CD4-positive, alpha-beta T cell treated with Interleukin-17A for 1 hour (primary cell): ENCODE data around the gene ITFG2.
"Not testable (repeated sequence)": the region's sequence is repeated elsewhere in the genome, so short reads cannot be mapped to it uniquely, and the experiment has no call there.

ENCODE experiments used
- DNase-seq: peaks from one replicate; pipeline ENCODE4 v3.0.0-alpha.2; 2020

Gene ITFG2

DNA sequence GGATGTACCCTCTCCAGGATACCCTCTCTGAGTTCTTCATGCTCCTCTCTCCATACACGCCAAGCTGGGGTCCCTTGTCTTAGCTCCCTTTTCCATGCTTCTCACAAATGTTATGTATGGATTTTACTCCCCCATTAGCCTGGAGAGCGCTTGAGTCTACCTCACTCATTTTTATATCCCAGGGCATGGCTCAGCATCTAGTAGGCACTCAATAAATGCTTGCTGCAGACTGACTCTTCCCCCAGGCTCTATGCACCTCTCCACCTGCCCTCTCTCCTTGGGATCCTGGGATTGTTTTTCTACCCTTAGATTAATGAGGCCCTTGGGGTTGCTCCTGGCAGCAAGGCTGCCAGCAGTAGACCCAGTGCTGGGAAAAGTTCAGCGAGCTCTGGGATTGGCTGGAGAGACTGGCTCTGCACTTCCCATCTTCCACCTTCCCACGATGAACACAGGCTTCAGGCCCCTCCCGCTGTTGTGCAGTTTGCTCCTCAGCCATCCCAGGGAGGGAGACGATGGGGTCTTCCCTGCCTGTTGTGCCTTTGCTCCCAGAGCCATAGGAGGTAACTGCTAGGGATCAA, 20.2 kb downstream of the ITFG2 start:
- no peak for DNase-seq

DNA sequence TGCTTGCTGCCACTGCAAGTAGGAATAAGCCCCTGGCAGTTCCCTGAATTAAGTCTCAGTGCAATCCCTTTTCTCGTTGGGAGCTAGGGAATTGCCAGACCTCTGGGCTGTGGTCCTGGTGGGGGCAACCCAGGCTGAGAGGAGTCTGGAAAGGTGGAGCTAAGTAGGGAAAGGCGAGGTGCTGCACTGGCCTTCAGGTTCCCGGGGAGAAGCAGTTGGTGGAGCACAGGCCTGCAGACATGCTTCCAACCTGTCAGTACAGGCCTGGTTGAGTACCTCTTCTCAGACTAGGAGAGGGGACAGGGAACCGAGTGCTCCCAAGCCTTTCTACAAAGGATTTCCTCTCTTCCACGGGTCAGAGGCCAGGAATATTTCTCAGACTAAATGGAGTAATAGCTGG, 20.9 kb downstream of the ITFG2 start:
- no peak for DNase-seq

DNA sequence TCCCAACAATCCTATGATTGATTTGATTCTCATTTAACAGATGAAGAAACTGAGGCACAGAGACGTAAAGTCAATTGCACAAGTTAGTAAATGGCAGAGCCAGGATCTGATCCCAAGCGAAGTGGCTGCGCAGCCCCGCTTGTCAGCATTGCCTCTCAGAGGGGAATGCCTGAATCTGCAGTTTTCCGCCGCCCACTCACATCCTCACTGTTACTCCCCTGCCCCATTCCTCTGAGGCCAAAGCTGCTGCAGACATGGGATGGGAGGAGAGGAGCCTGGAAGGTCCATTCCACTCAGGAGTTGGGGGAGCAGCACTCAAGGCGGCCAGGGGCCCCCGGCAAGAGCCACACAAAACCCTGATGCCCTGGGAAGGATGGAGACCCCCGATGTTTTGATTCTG, 21.3 kb downstream of the ITFG2 start:
- no peak for DNase-seq

DNA sequence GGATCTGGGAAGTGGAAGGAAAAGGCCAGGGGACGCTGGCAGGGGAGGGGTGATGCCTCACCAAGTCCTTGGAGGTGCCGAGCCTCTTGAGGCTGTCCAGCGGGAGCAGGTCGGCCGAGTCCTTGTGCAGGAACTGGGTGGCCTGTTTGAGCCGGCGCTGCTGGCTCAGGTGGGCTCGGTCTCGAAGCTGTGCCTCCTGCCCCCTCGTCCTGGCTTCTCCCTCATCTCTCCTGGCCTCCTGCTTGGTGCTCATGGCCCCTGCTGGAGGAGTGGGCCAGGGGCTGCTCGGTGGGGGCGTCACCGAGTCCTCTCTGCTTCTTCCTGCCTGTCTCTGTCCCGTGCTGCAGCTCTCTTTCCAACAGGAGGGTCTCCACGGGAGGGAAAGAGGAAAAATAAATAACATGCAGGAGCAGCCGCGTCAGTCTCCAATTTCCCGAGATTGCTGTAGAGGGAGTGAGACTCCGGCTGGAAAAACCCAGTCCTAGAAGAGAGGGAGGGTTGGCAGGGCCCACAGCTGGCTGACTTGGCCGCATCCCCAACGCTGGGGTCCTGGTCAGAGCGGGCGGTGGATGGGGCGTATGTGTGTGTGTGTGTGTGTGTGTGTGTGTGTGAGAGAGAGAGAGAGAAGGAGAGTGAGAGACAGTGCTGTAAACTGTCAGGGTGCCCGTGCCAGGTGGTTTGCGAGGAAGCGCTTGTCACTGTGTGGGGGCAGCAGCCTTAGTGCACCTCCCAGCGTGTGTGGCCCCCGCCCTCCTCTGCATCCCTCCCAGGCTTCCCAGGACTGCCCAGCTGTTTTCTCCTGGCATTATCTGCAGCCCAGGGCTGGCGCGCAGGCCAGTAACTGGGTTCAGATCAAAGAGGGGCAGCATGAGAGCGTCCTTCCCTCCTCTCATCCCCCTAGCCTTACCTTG, 22.4 kb downstream of the ITFG2 start, which contains the start of gene NRIP2:
Gene NRIP2, minus strand, starts transcription at position 455 of the 911 bp plus-strand sequence. Its CDS starts 52 bp downstream, at position 403.
- DNase-seq, result no peak

DNA sequence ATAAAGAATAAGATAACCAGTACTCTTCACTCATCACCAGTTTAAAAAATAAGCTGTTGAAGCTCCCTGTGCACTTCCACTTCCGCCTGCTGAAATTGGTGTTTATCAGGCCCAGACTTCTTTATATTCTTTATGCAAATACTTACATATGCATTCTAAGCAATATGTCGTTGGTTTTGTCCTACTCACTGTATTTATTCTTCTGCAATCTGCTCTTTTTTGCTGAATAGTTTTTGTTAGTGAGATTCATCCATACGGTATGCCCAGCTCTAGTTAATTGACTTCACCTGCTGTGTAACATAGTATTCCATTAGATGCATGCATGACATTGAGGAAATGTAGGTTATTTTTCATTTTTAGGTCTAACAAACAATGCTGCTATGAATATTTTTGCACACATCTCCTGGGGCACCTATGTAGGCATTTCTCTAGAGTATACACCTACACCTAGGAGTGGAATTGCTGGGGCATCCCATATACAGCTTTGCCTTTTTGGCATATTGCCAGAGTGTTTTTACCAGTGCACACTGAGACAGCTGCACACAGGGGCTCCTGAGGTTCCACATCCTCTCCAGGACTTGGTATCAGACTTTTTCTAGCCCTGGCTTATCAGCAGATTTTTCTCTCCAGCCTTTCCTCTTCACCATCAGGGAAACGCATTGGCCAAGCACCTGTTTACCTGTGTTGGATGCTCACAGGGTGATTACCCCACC, 23.4 kb downstream of the ITFG2 start:
- DNase-seq, result no peak

DNA sequence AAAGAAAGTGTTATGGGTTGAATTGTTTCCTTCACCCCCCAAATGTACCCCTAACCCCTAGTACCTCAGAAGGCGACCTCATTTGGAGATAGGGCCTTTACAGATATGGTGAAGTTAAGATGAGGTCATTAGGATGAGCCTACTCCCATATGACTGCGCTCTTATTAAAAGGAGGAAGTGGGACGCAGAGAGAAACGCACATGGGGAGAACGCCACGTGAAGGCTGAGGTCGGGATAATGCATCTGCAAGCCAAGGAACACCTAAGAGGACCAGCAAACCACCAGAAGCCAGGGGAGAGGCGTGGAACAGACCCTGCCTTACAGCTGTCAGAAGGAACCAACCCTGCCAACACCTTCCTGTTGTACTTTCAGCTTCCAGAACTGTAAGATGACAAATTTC, 24.1 kb downstream of the ITFG2 start:
- no peak for DNase-seq

DNA sequence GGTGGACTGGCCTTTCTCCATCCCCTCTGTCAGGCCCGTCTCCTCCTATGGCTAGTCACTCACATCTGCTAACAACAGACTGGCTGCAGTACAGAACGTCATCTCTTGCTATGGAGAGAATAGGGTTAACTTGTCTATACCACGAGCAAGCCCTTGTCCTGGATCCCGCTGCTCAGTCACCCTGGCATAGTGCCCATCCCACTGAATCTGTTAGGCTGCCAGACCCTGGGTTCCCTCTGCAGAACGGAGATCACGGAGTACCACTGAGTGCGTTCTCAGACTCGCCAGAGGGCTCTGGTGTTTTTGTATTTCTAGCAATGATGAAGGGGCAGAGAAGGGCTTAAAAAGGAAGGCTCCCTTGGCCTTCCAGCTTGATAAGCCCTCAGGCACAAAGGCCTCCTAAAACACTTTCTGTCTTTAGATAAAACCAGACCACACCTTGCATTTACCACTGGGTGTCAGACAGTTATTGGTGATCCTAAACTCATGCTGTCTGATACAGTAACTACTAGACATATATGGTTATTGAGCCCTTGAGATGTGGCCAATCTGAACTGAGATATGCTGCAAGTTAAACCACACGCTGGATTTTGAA, 28.7 kb downstream of the ITFG2 start:
- no peak for DNase-seq

DNA sequence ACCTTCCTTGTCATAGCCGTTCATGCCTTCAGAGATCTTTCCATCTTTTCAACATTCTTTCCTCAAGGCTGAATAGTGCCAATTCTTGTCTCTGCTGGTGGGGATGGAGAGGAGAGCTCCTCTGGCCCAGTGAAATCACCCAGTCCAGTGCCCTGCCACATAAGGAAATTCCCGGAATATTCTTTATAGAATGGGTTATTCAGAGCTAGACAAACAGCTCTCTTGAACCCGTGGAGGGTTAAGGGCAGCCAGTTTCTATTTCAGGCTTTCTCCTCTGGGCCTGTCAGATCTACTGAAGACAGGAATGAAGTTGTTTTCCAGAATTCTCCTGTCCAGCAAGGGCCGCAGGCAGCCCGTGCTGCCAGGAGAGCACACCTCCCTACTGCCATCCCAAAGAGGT, 30.5 kb downstream of the ITFG2 start:
- no peak for DNase-seq

DNA sequence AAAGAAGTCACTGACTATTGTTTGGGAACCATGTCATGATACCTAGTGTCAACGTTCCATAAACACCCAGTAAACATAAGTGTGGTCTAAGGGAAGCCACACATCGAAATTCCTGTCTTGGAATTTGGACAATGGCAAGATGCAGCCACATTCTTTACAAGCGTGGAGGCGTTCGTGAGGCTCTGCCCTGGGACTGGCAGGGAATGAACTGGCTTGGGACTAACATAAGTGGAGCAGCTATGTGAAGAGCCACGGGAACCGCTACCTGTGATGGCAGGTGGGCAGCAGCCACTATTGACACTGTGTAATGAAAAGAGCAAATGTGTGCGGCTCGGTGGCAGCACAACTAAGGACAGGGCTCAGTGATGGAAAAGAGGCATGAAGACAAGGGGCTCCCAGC, 32.3 kb downstream of the ITFG2 start:
- DNase-seq, result no peak

DNA sequence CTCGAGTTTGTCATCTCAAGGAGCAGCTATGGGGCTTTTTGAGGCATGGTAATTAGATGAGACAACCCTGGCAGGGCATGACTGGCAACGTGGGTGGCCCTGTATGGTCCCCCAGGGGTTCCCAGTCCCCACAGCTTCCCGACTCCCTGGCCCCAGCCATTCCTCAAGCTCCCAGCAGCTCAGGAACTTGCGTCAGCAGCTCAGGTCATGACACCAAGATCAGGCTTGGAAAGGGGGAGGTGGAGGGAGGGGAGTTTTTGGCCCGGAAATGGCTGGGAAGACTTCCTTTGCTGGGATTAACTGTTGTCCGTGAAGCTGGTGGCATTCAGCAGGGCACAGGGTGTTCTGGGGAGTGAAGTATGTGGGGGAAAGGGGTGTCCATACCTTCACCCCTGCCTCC, 32.8 kb downstream of the ITFG2 start:
- DNase-seq, result no peak

DNA sequence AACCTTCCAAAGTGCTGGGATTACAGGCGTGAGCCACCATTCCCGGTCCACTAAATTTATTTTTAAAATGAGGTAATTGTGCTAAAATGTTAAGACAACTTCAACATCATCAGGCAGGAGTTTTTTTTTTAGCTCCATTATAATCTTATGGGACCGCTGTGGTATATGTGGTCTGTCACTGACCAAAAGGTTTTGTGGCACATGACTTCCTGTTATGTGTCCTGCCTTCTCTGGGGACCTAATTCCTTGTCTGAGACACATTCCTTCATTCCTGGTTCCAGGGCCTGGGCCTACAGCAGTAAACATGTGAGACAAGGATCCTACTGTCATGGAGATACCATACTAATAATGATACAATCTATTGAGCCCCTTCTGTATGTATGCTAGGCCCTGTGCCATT, 39.5 kb downstream of the ITFG2 start:
- DNase-seq, result no peak

DNA sequence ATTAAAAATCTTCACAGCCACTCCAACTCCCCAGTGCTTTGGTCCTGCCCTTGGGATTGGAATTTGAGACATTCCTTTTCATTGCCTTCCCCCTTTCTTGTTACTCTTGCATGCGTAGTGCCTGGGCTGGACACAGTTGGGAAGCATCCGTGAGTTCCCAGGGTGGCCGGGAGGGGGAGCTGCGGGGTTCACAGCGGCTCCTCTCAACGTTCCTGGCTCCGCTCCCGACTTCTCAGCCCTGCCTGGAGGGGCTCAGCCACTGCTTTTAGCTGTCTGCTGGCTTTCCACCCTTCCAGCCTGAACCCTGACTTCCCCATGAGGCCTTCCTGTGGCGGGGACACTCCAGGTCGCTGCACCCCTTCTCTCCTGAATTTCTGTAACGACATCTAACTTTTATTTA, 41.2 kb downstream of the ITFG2 start:
- DNase-seq, result peak; percentile 23

DNA sequence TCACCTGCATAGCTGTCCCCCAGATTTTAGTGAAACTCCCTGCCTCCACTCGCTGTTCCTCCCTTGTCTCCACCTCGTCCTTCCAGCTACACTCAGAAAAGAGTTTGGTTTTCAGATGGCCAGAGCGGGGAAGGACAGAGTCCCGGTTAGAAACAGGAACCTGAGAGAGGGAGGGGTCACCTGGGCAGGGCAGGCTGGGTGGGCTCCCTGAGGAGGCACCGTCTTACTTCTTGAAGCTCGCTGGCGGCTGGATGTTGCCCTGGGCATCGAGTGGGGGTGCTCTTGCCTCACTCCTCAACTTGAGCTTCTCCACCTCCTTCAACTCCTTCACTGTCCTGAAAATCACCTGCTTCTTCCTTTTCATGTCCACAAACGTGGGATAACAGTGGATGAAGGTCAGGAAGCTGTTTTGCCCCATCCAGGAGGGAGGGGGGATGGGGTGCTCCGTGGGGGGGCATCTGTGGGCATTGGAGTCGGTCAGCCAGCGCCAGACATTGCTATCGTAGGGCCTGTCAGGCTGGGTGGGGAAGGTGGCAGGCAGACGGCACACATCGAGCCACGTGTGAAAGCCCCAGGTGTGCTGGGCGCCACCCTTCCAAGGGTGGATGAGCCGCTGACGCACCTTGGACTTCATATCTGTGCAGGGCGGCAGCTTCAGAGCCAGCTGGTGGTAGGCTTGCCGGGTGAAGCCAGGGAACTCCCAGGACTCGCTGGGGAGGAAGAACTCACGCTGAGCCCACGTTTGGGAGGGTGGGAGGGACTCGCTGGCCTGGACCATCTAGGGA, 42.4 kb downstream of the ITFG2 start:
- DNase-seq, result no peak

DNA sequence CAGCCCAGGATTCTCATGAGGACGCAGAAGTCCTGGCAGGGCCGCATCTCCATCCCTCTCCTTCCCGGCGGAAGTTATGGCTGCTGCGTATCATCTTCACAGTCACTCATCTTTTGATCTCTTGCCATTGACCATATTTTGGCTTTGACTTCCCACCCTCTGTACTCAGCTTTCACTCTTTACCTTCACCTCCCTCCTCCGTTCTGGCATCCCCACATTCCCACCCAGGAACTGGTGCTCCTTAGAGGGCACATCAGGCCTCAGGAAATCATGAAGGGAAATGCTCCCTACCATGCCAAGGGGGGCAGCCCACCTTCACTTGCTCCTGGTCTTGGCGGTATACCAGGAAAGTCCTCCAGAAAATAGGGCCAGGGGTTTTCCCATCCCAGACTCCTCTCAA, 43.1 kb downstream of the ITFG2 start:
- DNase-seq, result no peak

DNA sequence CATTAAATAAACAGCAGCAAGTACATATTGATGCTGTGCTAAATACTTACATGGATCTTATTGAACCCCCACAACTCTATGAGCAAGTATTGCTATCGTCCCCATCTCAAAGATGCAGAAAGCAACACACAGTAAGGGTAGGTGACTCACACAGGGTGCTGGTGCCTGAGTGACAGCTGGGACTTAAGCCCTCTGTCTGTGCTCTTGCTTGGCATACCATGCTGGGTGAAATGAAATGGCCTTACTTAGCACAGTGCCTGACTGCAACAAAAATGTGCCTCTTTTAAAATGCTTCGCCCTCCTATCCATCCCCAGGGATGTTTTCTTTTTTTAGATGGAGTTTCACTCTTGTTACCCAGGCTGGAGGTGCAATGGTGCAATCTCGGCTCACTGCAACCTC, 43.6 kb downstream of the ITFG2 start:
- no peak for DNase-seq

DNA sequence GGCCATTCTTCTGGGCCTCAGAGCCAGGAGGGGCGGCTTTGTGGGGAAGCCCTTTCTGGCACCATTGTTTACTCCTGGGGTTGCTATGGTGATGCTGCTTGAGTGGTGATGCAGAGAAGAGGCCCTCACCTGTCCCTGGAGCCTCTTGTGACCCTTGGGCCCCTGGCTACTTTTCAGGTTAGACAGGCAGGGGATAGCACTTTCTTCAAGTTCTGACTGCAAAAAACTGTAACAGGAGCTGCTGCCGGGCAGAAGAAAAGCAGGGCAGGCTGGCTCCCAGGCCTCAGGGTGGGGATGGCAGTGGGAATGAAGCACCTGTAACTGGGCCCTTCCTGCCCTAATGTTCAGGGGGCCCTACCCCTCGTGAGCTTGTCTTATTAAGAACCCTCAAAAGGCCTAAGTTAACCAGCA, 44.6 kb downstream of the ITFG2 start, which contains the start of gene TEX52:
Gene TEX52, minus strand, starts transcription at position 19 of the 411 bp plus-strand sequence. Its CDS starts 13 bp downstream, at position 6.
- DNase-seq, result no peak

DNA sequence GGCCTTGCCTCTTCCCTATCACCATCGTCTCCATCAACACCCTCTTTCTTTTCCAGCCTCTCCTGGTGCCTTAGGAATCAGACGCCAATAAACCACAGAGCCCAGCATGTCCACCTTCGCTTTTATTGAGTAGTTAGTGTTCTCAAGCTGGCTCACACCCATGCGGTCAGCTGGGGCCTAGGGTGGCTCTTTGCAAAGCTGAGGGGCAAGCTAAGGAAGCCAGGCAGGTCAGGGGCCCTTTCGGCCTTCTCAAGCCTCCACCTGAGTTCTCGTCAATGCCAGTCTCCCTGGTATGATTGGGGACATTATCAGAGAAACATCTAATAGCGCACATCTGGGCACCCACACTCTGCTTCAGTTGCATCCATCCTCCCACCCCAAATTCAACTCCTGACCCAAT, 45.1 kb downstream of the ITFG2 start:
- DNase-seq, result no peak

DNA sequence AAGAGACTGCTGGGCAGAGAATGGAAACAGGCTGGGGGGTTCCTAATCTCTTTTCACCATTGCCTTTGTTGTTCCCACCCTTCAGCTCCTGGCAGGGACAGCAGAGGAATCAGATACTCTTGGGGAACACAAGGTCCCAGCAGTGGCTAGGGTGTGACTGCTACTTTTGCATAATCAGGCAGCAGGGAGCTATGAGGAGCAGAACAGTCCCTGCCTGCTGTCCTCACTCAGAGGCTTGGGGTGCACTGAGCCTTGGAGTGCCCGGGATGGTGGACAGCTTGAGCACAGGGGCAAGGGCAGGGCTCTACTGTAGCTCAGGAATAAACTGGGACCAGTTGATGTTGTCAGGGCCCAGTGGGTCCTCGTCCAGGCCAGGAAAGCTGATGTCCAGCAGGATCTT, 45.9 kb downstream of the ITFG2 start:
- DNase-seq, result no peak

DNA sequence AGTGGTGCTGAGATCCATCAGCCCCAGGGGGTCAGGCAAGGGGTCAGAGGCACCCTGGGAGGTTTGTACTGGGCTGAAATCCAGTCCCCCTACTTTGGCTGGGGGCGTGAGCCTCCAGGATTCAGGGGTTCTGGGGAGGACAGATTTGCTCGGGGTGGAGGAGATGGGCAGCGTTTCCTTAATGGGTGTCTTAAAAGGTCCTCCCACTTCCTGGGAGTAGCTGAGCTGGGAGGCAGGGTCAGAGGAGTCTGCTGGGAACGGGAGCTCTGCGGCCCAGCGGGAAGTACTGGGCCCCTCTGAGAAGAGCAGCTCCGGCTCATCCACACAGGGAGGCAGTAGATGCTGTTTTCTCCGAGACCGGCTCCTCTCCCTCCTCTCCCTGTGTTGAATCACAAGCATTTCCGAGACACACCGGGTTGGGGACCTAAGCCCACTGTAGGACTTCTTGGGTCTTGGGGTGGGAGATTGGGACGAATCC, 46.5 kb downstream of the ITFG2 start:
- DNase-seq, result no peak

DNA sequence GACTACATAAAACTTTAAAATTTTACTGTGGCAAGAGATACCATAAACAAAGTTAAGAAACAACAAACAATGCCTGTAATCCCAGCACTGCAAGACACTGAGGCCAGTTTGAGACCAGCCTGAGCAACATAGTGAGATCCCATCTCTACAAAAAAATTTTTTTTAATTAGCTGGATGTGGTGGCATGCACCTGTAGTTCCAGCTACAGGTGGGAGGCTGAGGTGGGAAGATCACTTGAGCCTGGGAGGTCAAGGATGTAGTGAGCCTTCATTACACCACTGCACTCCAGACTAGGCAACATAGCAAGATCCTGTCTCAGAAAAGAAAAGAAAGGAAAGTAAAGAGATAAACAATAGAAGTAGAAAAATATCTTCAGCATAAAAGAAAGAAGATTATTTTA, 47.7 kb downstream of the ITFG2 start:
- no peak for DNase-seq

DNA sequence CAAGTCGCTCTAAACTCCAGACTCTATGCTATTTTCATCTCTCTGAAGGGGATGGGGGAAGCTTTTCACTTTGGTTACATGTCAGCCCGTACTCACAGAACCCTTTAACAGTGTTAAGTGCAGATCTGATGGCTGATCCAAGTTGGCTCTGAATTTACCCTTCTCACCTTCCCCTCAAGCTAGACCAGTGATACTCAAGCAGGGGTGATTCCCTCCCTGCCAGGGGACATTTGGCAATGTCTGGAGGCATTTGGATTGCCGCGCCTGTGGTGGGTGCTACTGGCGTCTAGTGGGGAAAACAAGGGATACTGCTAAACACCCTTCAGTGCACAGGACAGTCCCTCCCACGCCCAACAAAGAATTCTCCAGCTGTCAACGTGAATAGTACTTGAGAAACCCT, 50.4 kb downstream of the ITFG2 start:
- no peak for DNase-seq

DNA sequence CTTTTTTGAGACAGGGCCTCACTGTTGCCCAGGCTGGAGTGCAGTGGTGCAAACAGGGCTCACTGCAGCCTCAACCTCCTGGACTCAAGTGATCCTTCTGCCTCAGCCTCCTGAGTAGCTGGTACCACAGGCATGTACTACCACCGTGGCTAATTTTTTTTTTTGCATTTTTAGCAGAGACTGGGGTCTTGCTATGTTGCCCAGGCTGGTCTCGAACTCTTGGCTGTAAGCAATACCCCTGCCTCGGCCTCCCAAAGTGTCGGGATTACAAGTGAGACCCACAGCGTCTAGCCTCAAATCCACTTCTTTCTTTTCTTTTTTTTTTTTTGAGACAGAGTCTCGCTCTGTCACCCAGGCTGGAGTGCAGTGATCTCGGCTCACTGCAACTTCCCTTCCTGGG, 50.9 kb downstream of the ITFG2 start:
- not testable (repeated sequence) for DNase-seq
